ENCODE data around the gene LRIT1. TPM values are rescaled to one million over a fixed set of nuclear protein-coding genes. Genes with fewer than 3 reads are reported as not detected.

The LRIT1 gene
- total RNA-seq, 1 donor from 2014 or later, result not detected

DNA sequence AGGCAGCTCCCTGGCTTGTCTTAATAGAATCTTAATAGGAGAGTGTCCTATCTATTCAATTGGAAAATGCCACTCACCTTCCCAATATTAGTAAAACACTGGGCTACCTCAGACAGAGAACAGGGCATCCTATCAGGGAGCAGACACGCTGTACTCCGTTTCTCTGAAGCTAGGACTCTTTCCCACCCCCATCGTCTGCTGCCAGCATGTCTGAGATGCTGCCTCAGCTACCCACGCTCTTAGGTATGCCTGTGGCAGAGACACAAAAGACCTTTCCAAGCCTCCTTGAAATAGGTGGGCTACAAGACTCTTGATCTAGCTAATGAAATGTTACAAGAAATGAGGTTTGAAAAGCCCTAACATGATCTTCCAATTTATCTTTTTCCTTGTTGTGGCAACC lies 13.5 kb downstream of the LRIT1 start:
- no peak overlapping the region for H3K27ac ChIP-seq
- intact Hi-C loops (cut with DNase I), result no loop called here
- H3K36me3 ChIP-seq, result no peaks in the 10 kb centered on the region
- no peak overlapping the region for H3K4me3 ChIP-seq
- no peaks in the 10 kb centered on the region for H3K4me1 ChIP-seq
- no peaks in the 10 kb centered on the region for H3K9me3 ChIP-seq
- TF ChIP-seq CTCF (IDR thresholded peaks at IDR 0.05), result no peak
- DNase-seq (no peak), ATAC-seq (no peak)
- no peaks in the 10 kb centered on the region for H3K27me3 ChIP-seq (ENCODE audit: low read depth)

DNA sequence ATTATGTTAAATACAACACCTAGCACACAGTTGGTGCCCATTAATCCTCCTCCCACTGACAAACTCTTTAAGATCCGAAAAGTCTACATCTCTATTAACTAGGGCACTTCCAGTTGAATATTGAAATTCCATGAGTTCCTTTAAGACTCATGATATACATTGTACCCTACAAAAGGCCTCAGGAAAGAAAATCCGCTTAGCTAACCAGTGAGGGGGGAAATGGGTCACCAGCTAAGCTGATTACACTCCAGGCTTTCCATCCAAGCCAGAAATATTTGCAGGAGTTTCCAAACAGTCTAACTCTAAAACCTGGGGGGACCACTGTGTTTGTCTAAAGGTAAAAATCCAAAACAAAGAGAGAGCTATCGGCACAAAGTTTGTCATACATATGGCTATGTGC lies 14.7 kb downstream of the LRIT1 start:
- DNase-seq, result no peak
- no peak overlapping the region for H3K4me3 ChIP-seq
- intact Hi-C loops (cut with DNase I), result no loop called here

DNA sequence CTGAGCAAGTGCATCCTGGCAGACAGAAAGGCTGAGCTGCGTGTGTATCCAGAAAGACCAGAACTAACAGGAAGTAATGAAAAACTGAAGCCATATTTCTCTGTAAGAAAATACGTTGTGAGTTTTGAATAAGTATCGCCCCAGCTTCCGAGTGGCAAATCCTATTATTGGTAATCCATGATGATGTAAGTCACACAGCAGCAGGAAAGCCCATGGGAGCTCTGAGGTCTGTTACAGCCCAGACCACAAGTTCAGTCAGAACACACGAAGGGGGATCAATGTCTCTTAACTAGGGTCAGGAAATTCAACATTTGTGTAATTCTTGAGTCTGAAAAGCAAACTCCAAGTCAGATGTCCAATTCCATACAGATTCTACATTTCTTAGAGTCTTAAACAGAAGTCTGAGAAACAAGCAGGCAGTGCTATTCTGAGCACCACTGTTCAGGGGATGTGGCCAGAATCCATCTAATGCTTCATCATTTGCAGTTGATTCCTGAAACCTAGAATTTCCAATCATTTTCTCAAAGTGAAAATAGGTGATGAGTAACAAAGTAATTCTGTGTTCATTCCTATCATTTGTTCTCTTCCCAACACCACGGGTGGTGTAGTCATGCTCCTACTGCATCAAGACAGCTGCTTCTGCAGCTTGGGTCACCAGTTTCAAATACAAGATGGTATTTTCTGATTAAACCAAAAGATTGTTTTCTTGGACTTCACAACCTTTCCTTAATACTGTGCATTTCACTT lies 15.7 kb downstream of the LRIT1 start, which contains the start of gene LRIT2:
Gene LRIT2, minus strand, starts transcription at position 118 of the 747 bp plus-strand sequence. Its CDS starts 24 bp downstream, at position 94.
- ATAC-seq (no peak), DNase-seq (no peak)
- no peaks in the 10 kb centered on the region for H3K9me3 ChIP-seq
- no peaks in the 10 kb centered on the region for H3K36me3 ChIP-seq
- H3K4me3 ChIP-seq, result no peak within 1 kb of the TSS
- H3K27ac ChIP-seq, result no peak within 1 kb of the TSS
- no peak for TF ChIP-seq CTCF (IDR thresholded peaks at IDR 0.05)
- intact Hi-C loops (cut with DNase I), result no loop called here
- peaks cover 7% of the 10 kb centered on the region for H3K27me3 ChIP-seq (ENCODE audit: low read depth)
- H3K4me1 ChIP-seq, result no peaks in the 10 kb centered on the region

More for the DNA sequence above, 14.7 kb downstream of the LRIT1 start:
- H3K27ac ChIP-seq, result no peak overlapping the region
- H3K4me1 ChIP-seq, result no peaks in the 10 kb centered on the region
- H3K27me3 ChIP-seq (ENCODE audit: low read depth), result peaks cover 7% of the 10 kb centered on the region
- no peaks in the 10 kb centered on the region for H3K36me3 ChIP-seq
- ATAC-seq, result no peak
- no peak for TF ChIP-seq CTCF (IDR thresholded peaks at IDR 0.05)
- H3K9me3 ChIP-seq, result no peaks in the 10 kb centered on the region

- Histone ChIP-seq H3K9me3 (no peaks in the 10 kb centered on the region), H3K36me3 (no peaks in the 10 kb centered on the region), H3K4me1 (no peaks in the 10 kb centered on the region), H3K27me3 (ENCODE audit: low read depth) (peaks cover 7% of the 10 kb centered on the region), H3K27ac (no peak overlapping the region), H3K4me3 (no peak overlapping the region)
- intact Hi-C loops (cut with DNase I), result no loop called here
- TF ChIP-seq CTCF (IDR thresholded peaks at IDR 0.05), result no peak
- DNase-seq (no peak), ATAC-seq (no peak)
These were observed 16.8 kb downstream of the LRIT1 start for GRCh38 chr10:84224411-84225028.

GRCh38 chr10:84221916-84222315 lies 19.4 kb downstream of the LRIT1 start:
- Histone ChIP-seq H3K27ac (no peak overlapping the region), H3K9me3 (no peaks in the 10 kb centered on the region), H3K27me3 (ENCODE audit: low read depth) (peaks cover 7% of the 10 kb centered on the region), H3K4me3 (no peak overlapping the region), H3K4me1 (no peaks in the 10 kb centered on the region), H3K36me3 (no peaks in the 10 kb centered on the region)
- DNase-seq (no peak), ATAC-seq (no peak)
- intact Hi-C loops (cut with DNase I), result no loop called here
- TF ChIP-seq CTCF (IDR thresholded peaks at IDR 0.05), result no peak

Data from lower lobe of right lung (tissue), 2 donors.